C1 segment of cervical spinal cord (tissue), 14 donors: ENCODE data around the gene ECPAS.
"Not testable (repeated sequence)": the region's sequence is repeated elsewhere in the genome, so short reads cannot be mapped to it uniquely, and the experiment has no call there.

Experiments used
- DNase-seq, 14 donors: peaks; one replicate each; lab custom pipeline; 2025; lab: John Stamatoyannopoulos, UW

ECPAS gene

GRCh38 chr9:111477677-111478076, 6.5 kb downstream of the ECPAS start:
- DNase-seq = no peak

GRCh38 chr9:111475195-111475594, 9.0 kb downstream of the ECPAS start:
- no peak for DNase-seq

GRCh38 chr9:111474385-111474784, 9.8 kb downstream of the ECPAS start:
- no peak for DNase-seq

- DNase-seq = no peak
Observed at GRCh38 chr9:111467778-111468367, 16.3 kb downstream of the ECPAS start.

GRCh38 chr9:111463048-111463447, 21.1 kb downstream of the ECPAS start:
- DNase-seq = no peak

GRCh38 chr9:111458139-111459009, 25.8 kb downstream of the ECPAS start:
- DNase-seq = no peak

GRCh38 chr9:111456529-111456928, 27.7 kb downstream of the ECPAS start:
- DNase-seq = peak in 1 of 14 donors; percentile 9

GRCh38 chr9:111455638-111456037, 28.5 kb downstream of the ECPAS start:
- DNase-seq = no peak

GRCh38 chr9:111454751-111455150, 29.4 kb downstream of the ECPAS start:
- DNase-seq = no peak

GRCh38 chr9:111451570-111451969, 32.6 kb downstream of the ECPAS start:
- DNase-seq = no peak

GRCh38 chr9:111450124-111450523, 34.1 kb downstream of the ECPAS start:
- DNase-seq = no peak

- DNase-seq = no peak
Observed at GRCh38 chr9:111449705-111450104, 34.5 kb downstream of the ECPAS start.

GRCh38 chr9:111445799-111446198, 38.4 kb downstream of the ECPAS start:
- not testable (repeated sequence) for DNase-seq

- DNase-seq = no peak
Observed at GRCh38 chr9:111443454-111443853, 40.7 kb downstream of the ECPAS start.

- no peak for DNase-seq
Observed at GRCh38 chr9:111442360-111443027, 41.7 kb downstream of the ECPAS start.

GRCh38 chr9:111440226-111440625, 44.0 kb downstream of the ECPAS start:
- no peak for DNase-seq

GRCh38 chr9:111438541-111439235, 45.5 kb downstream of the ECPAS start:
- peak in 1 of 14 donors; percentile 79 for DNase-seq

GRCh38 chr9:111436571-111436970, 47.6 kb downstream of the ECPAS start:
- DNase-seq = no peak

GRCh38 chr9:111433082-111433481, 51.1 kb downstream of the ECPAS start:
- no peak for DNase-seq

- DNase-seq = no peak
Observed at GRCh38 chr9:111431684-111432083, 52.5 kb downstream of the ECPAS start.

GRCh38 chr9:111429175-111429574, 55.0 kb downstream of the ECPAS start:
- no peak for DNase-seq

GRCh38 chr9:111427186-111427585, 57.0 kb downstream of the ECPAS start:
- no peak for DNase-seq
